Endothelial cell of hepatic sinusoid (primary cell): ENCODE results near the gene PRKAA1.

ENCODE experiments used
- in situ Hi-C: cut with HindIII; loops from 2 replicates; pipeline ENCODE4 v1.10.0; 2017; ENCODE audit warnings: low sequenced_read_pairs

PRKAA1 gene

DNA sequence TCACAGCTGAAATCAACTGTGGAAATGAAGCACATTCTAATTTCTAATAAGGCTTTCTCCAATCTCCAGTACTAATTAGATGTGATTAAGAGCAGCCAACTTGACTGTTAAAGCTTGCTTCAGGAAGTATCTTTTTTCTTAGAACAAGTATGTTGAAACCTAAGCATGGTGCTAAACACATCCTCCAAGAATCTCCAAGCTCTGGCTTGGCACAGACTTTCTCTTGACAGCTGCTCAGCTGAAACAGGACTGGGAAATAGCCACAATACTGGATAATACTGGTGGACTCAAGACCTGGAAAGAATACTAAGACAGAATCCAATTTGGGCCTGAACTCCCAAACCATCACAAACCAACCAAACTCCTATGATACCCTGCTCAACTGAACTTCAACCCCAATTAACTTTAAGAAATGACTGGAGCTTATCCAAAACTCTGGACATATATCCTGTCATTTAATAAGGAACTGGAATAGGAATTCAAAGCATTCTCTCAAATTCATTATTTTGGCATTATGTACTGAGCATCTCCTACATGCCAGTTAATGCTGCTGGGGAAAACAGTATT lies 16.2 kb downstream of the PRKAA1 start:
- in situ Hi-C loops, result no loop called here

DNA sequence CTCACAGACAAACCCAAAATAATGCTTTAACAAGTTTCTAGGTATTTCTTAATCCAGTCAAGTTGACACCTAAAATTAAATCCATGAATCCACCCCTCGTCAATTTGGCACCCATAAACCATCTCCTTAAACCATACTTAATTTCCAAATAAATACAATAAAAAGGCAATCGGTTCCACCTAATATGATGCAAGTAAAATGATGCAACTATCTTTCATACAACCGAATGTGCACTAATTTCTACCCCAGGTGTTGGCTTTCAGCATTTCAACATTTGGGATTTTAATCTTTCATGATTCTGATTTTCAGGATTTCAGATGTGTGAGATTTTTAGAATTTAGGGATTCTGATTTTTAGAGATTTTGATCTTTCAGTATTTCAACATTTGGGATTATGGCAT lies 17.3 kb downstream of the PRKAA1 start:
- in situ Hi-C loops, result no loop called here

- in situ Hi-C loops, result no loop called here
Measured at GRCh38 chr5:40780199-40780598, 18.0 kb downstream of the PRKAA1 start.

- in situ Hi-C loops, result no loop called here
Measured at GRCh38 chr5:40779561-40779960, 18.6 kb downstream of the PRKAA1 start.

GRCh38 chr5:40778133-40778532 lies 20.0 kb downstream of the PRKAA1 start:
- in situ Hi-C loops, result no loop called here

DNA sequence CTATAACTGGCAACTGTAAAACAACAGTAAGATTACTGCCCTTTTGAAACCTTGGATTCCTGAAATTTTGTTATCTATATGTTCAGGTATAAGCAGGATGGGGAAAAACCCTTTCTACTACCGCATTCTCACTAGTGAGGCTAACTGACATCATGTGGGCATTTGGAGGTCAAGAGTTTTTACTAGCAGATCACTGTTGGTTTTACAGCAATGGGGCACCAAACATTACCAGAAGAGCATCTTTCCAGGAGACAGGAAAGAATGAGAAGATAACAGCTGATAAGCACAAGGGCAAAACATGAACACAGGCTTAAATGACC lies 21.6 kb downstream of the PRKAA1 start:
- in situ Hi-C loops, result no loop called here

DNA sequence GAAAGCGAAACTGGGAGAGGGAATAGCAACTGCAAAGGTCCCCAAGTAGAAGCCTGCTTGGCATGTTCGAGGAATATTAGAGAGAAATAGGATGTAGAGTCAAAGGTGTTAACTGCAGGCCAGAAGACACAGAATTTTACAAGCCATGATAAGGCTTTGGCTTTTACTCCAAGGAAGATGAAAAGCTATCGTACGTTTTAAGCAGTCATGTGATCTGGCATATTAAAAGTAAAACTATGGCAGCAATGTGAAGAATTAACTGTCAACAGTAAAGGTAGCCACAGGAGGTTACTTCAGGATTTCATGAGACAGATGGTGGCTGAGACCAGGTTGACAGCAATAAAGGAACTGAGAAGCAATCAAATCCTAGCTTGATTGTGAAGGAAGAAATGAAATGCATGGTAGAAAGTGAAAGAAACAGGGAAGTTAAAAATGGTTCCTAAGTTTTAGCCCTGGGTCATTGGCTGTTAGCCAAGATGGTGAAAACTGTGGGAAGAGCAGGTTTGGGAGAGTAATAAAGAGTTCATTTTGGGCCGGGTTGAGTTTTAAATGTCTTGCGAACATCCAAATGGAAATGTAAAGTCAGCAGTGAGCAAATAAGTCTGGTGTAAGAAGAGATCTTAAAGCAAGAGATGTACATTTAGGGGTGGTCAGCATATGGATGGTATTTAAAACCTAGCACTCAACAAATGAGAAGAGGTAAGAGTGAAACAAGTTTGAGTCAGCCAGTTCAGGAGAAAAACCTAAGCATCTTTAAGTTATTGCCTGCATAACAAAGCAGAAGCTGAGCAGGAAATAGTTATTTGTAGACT lies 22.1 kb downstream of the PRKAA1 start:
- in situ Hi-C loops, result no loop called here

DNA sequence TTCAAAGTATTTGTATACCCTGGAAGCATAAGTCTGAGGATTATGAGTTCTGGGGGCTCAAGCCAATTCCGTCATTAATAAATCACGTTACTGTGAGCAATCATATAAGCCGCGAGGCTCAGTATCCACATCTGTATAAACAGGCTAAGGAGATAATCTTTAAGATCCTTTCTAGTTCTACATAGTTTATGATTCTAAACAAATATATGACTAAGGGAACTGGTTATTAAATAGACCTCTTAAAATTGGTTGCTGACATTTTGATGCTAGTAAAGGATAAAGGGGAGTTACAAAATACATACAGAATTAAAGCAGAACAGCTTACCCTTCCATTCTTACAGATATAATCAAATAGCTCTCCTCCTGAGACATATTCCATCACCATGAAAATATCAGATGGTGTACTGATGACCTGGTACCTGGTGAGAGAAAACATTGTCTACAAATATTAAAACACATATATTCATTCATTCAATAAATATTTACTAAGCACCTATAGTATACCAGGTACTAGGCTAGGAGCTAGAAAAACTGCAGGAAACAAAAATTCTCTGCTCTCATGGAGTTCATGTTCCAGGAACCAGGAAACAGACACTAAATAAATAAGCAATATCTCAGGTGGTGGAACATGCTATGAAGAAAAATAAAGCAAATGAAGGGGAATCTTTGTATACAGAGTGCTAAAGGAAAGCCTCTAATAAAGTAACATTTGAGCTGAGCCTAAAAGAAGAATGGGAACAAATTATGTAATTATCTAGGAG lies 22.9 kb downstream of the PRKAA1 start:
- in situ Hi-C loops, result no loop called here

- in situ Hi-C loops, result no loop called here
Measured at GRCh38 chr5:40774623-40775022, 23.6 kb downstream of the PRKAA1 start.

- in situ Hi-C loops, result no loop called here
Measured at GRCh38 chr5:40770764-40771163, 27.4 kb downstream of the PRKAA1 start.

DNA sequence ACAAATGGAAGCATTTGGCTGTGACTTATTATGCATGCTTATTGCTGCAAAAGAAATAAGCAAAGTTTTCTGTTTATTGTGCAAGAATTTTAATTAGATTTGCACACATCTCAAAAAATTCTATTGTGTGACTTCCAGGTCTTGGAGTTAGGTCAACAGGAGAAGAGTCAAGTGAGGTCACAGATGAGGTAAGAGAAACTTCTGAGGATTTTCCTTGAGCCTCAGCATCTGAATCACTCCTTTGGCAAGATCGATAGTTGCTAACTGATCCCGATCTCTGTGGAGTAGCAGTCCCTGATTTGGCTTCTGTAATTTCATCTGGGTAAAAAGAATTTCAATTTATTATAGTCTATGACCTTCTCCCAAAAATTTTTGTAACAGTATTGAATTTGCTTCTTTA lies 35.5 kb downstream of the PRKAA1 start:
- in situ Hi-C loops, result no loop called here

- in situ Hi-C loops, result no loop called here
Measured at GRCh38 chr5:40757400-40757799, 40.8 kb downstream of the PRKAA1 start.

DNA sequence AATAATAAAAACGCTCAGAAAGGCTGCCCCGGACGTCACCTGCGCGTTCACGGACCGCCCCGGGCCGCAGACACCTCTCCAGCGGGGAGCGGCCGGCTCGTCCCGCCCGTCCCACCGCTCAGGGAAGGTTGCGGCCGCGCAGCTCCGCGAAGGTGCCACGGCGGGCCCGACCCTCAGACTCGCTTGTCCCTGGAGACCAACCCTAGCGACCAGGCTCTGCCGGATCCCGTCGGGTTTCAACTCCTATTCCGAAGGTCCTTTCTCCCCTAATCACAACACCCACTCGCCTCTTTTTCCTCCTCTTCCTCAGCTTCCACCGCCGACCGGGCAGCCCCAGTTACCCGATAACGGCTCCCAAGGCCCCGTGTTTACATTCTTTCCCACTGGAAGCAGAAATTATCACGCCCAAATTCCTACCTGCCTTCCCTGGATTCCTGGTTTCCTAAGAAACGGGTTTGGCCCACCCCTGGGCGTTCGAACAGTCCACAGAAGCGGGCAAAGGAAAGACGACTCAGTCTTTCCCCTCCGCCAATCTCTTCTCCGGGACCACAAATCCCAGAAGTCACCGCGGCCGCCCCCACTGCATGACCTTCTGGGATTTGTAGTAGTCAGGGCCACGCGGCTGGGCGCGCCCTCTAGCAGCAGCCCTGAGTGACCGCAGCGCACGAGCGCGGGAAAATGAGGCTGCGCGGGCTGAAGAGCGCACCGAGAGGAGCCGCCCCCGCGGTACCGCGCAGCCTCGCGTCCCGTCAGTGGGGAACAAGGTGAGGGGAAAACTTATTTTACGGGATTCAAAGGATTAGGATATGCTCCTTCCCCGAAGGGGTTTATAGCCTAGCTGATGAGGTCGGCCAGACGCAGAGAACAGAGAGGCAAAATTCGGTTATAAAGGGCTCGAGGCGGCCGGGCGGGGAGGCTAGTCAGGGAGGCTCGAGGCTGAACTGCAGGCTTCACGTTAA lies 42.5 kb downstream of the PRKAA1 start, which contains the start of gene TTC33:
TTC33 (minus strand) TSS at position 555 of the 959 bp plus-strand sequence. CDS start 8,943 bp downstream, outside the sequence.
- in situ Hi-C loops, result no loop called here

DNA sequence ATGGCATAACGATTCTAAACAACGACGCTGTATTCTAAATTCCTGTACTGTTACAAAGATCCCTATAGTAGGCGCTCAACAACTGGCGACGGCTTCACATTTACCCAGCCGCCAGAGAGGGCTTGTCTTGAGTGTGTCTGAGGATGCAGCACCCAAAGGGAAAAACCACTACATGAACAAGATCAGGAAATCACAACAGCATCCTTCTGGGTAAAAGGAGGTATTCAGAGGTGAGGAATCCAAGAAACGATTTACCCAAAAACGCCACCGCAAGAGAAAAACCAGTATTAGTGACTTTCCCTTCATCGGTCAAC lies 43.1 kb downstream of the PRKAA1 start:
- in situ Hi-C loops, result no loop called here

DNA sequence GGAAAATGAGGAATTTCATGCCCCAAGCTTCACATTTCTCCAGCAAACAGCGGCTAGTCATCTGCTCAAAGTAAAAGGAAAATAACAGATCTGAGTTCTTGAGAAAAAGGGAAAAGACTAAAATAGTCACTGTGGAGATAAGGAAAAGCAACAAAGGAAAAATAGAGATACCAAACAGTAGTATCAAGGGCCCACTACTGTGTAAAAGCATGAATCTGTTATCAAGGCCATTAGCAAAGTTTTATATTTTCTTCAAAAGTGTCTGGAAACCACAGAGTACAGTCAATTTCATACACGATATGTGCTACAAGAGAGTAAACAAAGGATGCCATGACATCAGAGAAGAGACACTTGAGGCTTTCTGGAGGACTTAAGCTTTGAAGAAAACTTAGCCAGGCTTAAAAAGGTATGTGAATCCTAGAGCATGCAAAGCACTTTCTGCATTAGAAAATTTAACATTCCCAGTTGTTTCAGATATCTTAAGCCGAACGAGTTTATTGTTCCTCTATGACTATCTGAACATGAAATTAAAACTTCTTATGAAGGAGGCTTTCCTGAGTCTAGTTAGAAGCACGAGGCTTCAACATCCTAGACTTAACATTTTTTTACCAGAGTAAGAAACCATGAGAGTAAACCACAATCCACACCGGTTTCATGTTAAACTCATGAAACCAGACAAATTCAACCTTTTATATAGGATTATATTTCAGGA lies 43.6 kb downstream of the PRKAA1 start:
- in situ Hi-C loops, result no loop called here

- in situ Hi-C loops, result no loop called here
Measured at GRCh38 chr5:40746703-40747102, 51.5 kb downstream of the PRKAA1 start.

- in situ Hi-C loops, result no loop called here
Measured at GRCh38 chr5:40743771-40744170, 54.4 kb downstream of the PRKAA1 start.

- in situ Hi-C loops, result no loop called here
Measured at GRCh38 chr5:40738502-40738901, 59.7 kb downstream of the PRKAA1 start.

- in situ Hi-C loops, result no loop called here
Measured at GRCh38 chr5:40736103-40736875, 61.9 kb downstream of the PRKAA1 start.

GRCh38 chr5:40735609-40736008 lies 62.6 kb downstream of the PRKAA1 start:
- in situ Hi-C loops, result no loop called here
